Natural killer cell (primary cell): ENCODE measurements around the gene SLC6A11. TPM values are rescaled to one million over a fixed set of nuclear protein-coding genes. Genes with fewer than 3 reads are reported as not detected.

Experiments used
- ATAC-seq, 3 donors: fragments of 150-1000 bp in 2 of 3; fragments of 200-7000 bp in 1 of 3; cut with Tn5 transposase; 1 replicate in 1 of 3; 2 replicates in 2 of 3; pipeline ENCODE4 v1.10.0; 2021; ENCODE audit warnings: mild to moderate bottlenecking in 2 of 3, moderate library complexity in 2 of 3
- DNase-seq, 2 donors: peaks; one replicate each; pipeline versions ENCODE4 v3.0.0 to v3.0.0-alpha.2; 2013 to 2021; ENCODE audit warnings: mixed read lengths in 1 of 2
- H3K27ac ChIP-seq: one replicate; pipeline ENCODE4 v1.5.1; 2013; ENCODE audit warnings: mild to moderate bottlenecking, low read length
- H3K27me3 ChIP-seq: one replicate; pipeline ENCODE4 v1.6.1; 2013; ENCODE audit warnings: low read length; ENCODE audit not compliant: control insufficient read depth, insufficient read depth
- H3K36me3 ChIP-seq: one replicate; pipeline ENCODE4 v1.6.1; 2013; ENCODE audit warnings: low read length; ENCODE audit not compliant: control insufficient read depth, insufficient read depth
- H3K4me1 ChIP-seq: one replicate; pipeline ENCODE4 v1.6.1; 2013; ENCODE audit warnings: low read length; ENCODE audit not compliant: control insufficient read depth, insufficient read depth
- H3K4me3 ChIP-seq: one replicate; pipeline ENCODE4 v1.5.1; 2013; ENCODE audit warnings: low read length
- H3K9me3 ChIP-seq: one replicate; pipeline ENCODE4 v1.6.1; 2013; ENCODE audit warnings: low read length; ENCODE audit not compliant: control insufficient read depth, insufficient read depth
- H3K27ac Mint-ChIP-seq, 2 donors: one replicate each; pipeline ENCODE4 v1.8.0; 2022; ENCODE audit warnings: mild to moderate bottlenecking in 2 of 2, mixed read lengths in 2 of 2, moderate library complexity in 1 of 2
- H3K27me3 Mint-ChIP-seq, 2 donors: one replicate each; pipeline ENCODE4 v1.8.0; 2022; ENCODE audit warnings: low read depth in 2 of 2, mixed read lengths in 2 of 2
- H3K36me3 Mint-ChIP-seq: one replicate; pipeline ENCODE4 v1.8.0; 2022; ENCODE audit warnings: mixed read lengths
- H3K4me1 Mint-ChIP-seq, 2 donors: one replicate each; pipeline ENCODE4 v1.8.0; 2022; ENCODE audit warnings: mixed read lengths in 2 of 2
- H3K4me3 Mint-ChIP-seq: one replicate; pipeline ENCODE4 v1.8.0; 2022; ENCODE audit warnings: mild to moderate bottlenecking, moderate library complexity, mixed read lengths
- H3K9me3 Mint-ChIP-seq, 2 donors: one replicate each; pipeline ENCODE4 v1.8.0; 2022; ENCODE audit warnings: mixed read lengths in 2 of 2
- WGBS: methylation state at CpG from one replicate; pipeline ENCODE4 v1.1.7; 2013; ENCODE audit warnings: missing lambda C conversion rate; ENCODE audit not compliant: insufficient coverage; 5-methylcytosine and 5-hydroxymethylcytosine counted together
- intact Hi-C: fragments of 100-400 bp; cut with micrococcal nuclease; formaldehyde crosslinking; loops from one replicate; pipeline ENCODE4 v1.14.2; 2022
- total RNA-seq, 4 donors: library from RNA; stranded (reverse); fragments of 120-200 nt in 1 of 4; gene quantifications; one replicate each; pipeline versions ENCODE4 v1.2.3 to v1.2.4, GENCODE V29; 2013 to 2022
- TF ChIP-seq, protein P1 (sequence below): fragments of 200-600 bp; IDR thresholded peaks from one replicate; pipeline ENCODE4 v1.8.0; 2022; ENCODE audit warnings: antibody characterized with exemption

SLC6A11 gene
- total RNA-seq, 3 donors from 2014 or later (not counting 1 experiment from before 2014, with no cell fraction given) = not detected

DNA sequence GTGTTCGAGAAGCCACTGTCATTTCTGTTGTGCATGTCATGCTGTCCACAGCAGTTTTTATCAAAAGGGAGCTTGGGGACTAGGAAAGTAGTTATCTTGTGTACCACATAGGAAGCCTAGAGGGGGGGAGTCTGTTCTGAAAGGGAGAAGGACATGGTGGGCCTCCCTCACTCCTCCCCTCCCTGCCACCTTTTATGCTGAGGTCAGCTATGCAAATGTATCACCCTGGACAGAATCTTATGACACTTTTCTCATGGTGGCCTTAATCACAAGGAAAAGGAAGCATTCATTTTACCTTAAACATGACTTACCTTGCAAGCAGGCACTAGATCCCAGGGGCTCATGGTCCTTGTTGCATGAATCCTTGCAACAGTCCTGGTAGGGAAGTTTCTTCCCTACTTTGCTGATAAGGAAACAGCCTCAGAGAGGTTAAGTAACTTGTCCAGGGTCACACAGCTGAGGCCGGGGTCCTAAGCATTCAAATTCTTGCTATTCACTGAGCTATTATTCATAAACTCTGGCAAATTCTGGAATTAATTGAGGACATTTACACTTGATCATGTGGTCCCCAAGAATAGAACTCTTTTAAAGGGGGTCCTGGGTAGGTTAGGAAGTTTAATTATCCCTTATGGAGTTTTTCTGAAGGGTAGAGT, 95.4 kb downstream of the SLC6A11 start:
- Histone ChIP-seq H3K27me3 (no peaks in the 10 kb centered on the region), H3K4me1 (no peaks in the 10 kb centered on the region), H3K9me3 (peaks cover 3% of the 10 kb centered on the region), H3K36me3 (no peaks in the 10 kb centered on the region), H3K27ac (no peak overlapping the region), H3K4me3 (no peak overlapping the region)
- Mint-ChIP-seq H3K36me3 (peaks cover 11% of the 10 kb centered on the region), H3K9me3 (peaks cover 8 to 10% of the 10 kb centered on the region in 2 donors), H3K4me3 (no peak overlapping the region), H3K27me3 (peaks cover 0 to 3% of the 10 kb centered on the region in 2 donors), H3K4me1 (no peaks in the 10 kb centered on the region), H3K27ac (no peak overlapping the region)
- no peak for DNase-seq
- no peak for ATAC-seq
- TF ChIP-seq, protein P1, sequence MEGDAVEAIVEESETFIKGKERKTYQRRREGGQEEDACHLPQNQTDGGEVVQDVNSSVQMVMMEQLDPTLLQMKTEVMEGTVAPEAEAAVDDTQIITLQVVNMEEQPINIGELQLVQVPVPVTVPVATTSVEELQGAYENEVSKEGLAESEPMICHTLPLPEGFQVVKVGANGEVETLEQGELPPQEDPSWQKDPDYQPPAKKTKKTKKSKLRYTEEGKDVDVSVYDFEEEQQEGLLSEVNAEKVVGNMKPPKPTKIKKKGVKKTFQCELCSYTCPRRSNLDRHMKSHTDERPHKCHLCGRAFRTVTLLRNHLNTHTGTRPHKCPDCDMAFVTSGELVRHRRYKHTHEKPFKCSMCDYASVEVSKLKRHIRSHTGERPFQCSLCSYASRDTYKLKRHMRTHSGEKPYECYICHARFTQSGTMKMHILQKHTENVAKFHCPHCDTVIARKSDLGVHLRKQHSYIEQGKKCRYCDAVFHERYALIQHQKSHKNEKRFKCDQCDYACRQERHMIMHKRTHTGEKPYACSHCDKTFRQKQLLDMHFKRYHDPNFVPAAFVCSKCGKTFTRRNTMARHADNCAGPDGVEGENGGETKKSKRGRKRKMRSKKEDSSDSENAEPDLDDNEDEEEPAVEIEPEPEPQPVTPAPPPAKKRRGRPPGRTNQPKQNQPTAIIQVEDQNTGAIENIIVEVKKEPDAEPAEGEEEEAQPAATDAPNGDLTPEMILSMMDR = no peak
- intact Hi-C loops = no loop called here
- WGBS = 90% methylated on average over 2 of the region's 2 CpGs

DNA sequence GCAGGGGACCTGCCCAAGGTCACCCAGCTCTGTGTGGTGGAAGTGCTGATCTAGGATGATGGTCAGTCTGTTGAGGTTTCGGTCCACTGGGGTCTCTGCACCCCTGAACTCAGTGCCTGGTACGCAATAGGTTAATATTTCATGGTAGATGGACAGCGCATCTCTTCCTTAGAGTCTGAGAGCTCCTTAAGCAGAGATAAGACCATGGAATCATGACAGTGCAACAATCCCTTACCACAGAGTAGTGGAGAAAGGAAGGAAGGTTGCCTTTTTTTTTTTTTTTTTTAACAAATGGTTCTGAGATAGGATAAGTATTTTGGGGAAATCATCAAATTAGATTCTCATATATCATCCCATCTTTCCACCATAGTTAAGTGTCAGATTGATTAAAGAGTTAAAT, 96.8 kb downstream of the SLC6A11 start:
- Mint-ChIP-seq H3K4me1 (no peaks in the 10 kb centered on the region), H3K36me3 (no peaks in the 10 kb centered on the region), H3K27me3 (peaks cover 0 to 3% of the 10 kb centered on the region in 2 donors), H3K4me3 (no peak overlapping the region), H3K27ac (no peak overlapping the region), H3K9me3 (peaks cover 2% of the 10 kb centered on the region in 2 donors)
- DNase-seq (no peak), ATAC-seq (no peak)
- Histone ChIP-seq H3K27me3 (no peaks in the 10 kb centered on the region), H3K4me3 (no peak overlapping the region), H3K4me1 (no peaks in the 10 kb centered on the region), H3K9me3 (peaks cover 1% of the 10 kb centered on the region), H3K36me3 (no peaks in the 10 kb centered on the region), H3K27ac (no peak overlapping the region)
- WGBS = 71% methylated on average over 3 of the region's 3 CpGs
- TF ChIP-seq, protein P1 = no peak
- intact Hi-C loops = no loop called here

DNA sequence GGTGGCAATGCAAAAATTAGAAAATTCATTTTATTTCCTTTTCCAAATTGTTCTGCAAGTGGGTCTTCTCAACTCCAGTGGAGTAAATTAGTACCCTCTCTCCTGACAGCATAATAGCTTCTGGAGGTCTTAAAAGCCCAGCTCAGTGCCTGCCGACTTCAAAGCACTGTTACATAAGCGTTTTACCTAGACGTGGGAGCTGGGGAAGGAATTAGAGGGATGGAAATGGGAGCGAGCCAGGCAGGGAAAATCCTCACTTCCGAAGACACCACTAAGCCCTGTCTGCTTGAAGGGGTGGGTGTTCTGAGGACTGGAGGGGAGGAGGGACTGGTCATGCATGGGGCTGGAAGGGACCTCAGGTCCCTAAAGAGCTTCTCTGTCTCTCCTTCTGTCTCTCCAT, 99.3 kb downstream of the SLC6A11 start:
- 55% methylated on average over 5 of the region's 5 CpGs for WGBS

More for the DNA sequence above, 99.3 kb downstream of the SLC6A11 start:
- no peak overlapping the region for H3K4me3 ChIP-seq
- Mint-ChIP-seq H3K36me3 (no peaks in the 10 kb centered on the region), H3K27ac (no peak overlapping the region), H3K9me3 (no peaks in the 10 kb centered on the region), H3K27me3 (peaks cover 0 to 9% of the 10 kb centered on the region in 2 donors), H3K4me1 (no peaks in the 10 kb centered on the region), H3K4me3 (no peak overlapping the region)
- H3K9me3 ChIP-seq = no peaks in the 10 kb centered on the region
- TF ChIP-seq, protein P1 = no peak
- no peak for DNase-seq
- no peaks in the 10 kb centered on the region for H3K27me3 ChIP-seq
- no peaks in the 10 kb centered on the region for H3K4me1 ChIP-seq
- H3K36me3 ChIP-seq = no peaks in the 10 kb centered on the region
- no peak overlapping the region for H3K27ac ChIP-seq
- no peak for ATAC-seq
- intact Hi-C loops = no loop called here
